HG03066 (cell line): ENCODE results near the gene TEX11.

ENCODE experiments used
- ATAC-seq: cut with Tn5 transposase; IDR thresholded peaks from one replicate; pipeline ENCODE4 v1.9.1; 2021; ENCODE audit warnings: low read depth; ENCODE audit not compliant: unreplicated experiment

The TEX11 gene

GRCh38 chrX:70505451-70505841 lies 403.1 kb downstream of the TEX11 start:
- no peak for ATAC-seq

GRCh38 chrX:70504772-70505450 lies 403.6 kb downstream of the TEX11 start:
- no peak for ATAC-seq

GRCh38 chrX:70500826-70501225 lies 407.7 kb downstream of the TEX11 start:
- no peak for ATAC-seq

DNA sequence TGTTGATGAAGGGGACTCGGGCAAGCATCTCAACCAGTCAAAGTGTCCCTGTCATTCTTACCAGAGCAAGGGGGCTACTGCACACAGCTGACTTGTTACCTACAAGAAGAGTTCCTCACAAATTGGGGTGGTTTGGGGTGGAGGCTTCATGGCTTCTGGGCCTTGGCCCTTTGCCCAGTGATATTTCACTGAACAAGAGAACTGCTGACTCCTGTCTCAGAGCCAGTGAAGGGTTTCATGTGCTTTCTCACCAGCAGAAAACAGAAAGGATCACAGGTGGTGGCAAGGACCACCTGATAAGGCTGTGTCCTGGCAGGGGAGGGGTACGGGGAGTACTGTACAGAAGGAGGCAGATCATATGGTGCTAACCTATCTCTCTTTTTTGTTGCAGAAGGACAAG lies 410.4 kb downstream of the TEX11 start:
- no peak for ATAC-seq

DNA sequence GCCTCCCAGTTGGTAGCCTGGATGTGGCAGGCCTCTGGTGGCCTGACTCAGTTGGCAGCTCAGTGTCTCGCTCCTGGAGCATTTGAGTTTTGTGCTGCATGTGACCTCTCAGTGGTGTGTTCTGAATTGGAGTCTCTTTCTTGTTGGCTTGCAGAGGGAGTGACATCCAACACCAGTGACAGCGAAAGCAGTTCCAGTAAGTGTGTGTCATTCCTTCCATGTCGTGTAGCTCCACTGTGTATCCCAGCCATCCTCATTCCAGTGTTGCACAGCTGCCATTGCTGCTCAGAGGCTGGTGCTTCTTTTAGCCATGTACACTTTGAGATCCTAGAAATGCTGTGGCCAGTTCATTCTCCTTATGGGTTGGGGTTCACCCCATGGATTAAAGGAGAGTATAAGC lies 411.5 kb downstream of the TEX11 start:
- no peak for ATAC-seq

DNA sequence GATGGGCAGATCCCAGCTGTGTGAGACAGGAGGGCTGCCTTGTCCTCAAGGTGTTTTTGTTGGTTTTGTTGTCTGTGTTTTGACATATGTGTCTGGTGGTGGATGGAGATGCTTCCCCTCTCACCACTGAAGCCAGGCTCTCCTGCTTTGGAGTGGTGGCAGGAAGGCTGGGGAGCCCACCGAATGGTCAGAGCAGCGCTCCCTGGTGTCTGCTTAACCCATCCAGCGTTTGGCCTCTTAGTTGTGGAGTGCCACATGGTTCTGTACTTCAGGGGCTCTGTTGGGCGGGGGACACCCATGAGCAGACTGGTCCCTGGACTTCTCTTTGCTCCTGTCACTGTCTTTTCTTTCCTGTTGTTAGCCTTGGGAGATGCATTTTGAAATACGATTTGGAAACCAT lies 412.0 kb downstream of the TEX11 start:
- ATAC-seq = no peak

GRCh38 chrX:70494441-70494840 lies 414.1 kb downstream of the TEX11 start:
- no peak for ATAC-seq

- ATAC-seq = no peak
Measured at GRCh38 chrX:70488856-70489255, 419.7 kb downstream of the TEX11 start.

- ATAC-seq = no peak
Measured at GRCh38 chrX:70485466-70485865, 423.0 kb downstream of the TEX11 start.

GRCh38 chrX:70482300-70482699 lies 426.2 kb downstream of the TEX11 start:
- no peak for ATAC-seq

DNA sequence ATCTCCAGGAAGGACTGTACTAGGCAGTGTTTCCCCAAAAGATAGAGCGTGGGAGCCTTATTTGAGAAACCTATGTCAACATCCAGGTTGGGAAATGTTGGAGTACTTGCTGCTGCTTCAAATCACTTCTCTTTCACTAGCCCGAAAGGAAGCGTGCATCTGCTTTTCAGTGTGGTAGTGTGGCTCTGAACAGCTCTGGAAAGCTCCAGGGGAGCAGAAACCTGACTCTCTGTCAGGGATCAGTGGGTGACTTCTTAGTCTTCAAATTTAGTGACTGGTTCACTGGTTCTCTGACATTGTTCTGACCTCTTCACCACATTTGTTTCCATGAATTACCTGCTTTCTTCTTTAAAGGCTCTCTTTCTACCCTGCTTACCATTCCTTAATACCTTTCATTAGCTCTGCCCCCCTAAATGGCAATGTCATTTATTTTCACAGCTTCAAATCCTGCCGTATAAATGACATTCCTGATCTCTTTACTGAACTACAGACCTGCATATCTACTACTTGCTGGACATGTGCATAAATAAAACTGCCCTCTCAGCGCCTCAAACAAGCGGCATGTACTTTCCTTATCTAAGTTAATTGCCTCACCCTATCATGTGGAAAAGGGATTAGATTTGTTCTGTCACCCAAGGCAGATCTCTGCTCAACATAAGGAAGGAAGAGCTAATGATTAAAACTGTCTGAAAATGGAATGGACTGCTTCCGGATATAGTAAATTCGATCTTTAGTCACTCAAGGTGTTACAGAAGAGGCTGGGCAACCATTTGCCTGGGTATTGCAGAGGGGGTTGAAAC lies 426.8 kb downstream of the TEX11 start:
- ATAC-seq = no peak

GRCh38 chrX:70480660-70481018 lies 427.9 kb downstream of the TEX11 start:
- ATAC-seq = no peak

DNA sequence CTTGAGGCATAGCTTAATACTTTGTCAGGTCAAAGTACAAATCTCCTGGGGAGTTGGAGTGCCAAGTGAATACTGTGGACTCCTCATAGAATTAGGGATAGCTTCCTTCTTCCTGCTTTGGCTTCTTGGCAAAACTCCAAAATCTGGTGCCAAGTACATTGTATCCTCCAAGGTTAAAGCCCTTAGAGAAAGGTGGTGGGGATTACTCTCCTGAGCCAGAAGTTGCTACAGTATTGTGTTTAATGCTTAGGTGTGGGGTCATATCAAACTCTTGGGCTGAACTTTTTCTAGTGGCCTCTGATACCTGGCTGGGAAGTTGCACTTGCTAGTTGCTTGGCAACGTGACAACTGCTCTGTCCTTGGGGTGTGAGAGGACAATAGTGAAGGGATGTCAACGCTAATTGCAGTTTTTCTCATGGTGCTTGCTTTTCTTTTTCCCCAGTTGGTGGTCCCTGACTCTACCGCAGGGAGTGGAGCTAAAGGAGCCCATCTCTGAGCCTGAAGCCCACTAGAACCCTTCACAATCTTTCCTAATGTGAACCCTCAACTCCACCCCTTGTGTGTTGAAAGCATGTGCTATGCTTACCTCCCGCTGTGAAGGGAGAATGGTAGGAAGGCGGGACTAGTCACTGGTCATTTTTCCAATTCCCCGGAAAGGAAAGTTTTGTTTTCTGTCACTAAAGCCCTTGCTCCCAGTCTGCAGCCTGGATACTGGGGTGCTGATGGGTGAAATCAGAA lies 428.4 kb downstream of the TEX11 start:
- no peak for ATAC-seq

DNA sequence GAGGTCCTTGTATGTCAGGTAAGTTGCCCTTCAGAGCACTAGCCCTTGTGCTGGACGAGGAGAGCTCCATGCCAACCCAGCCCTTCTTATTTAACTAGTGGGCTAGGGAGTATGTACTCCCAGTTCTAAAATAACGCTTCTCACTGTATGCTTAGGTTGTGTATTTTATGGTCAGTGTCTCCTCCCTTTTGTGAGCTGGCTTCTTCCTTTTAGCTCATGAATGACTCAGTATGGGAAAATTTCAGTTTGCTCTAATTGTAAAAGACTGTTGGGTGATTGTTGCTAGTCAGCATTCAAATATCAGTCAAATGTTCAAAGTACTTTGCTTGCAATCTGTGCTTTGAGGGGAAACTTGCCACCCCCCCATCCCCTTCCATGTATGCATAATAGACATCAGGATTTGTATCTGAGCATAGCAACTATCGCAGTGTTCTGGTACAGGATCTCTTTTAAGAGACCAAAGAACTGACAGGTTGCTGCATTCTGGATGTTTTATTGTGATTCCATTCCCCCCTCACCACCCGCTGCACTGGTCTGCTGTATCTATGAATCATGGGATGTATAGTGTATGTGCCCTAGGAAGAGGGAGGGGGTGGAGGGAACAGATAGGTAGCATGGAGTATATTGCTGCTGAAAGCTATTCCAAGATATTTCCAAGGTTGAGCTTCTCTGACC lies 429.1 kb downstream of the TEX11 start:
- no peak for ATAC-seq
